Breast epithelium (tissue), 4 donors: ENCODE results near the gene LAMA3. TPM values are rescaled to one million over a fixed set of nuclear protein-coding genes. Genes with fewer than 3 reads are reported as not detected.

Experiments used
- DNase-seq, 2 donors: peaks; one replicate each; pipeline ENCODE4 v3.0.0-alpha.2; 2019; ENCODE audit warnings: low spot score in 2 of 2
- H3K27ac ChIP-seq, 2 donors: fragments of 200-600 bp; sonication (generic) in 1 of 2; one replicate each; pipeline ENCODE4 v1.5.1; 2016 to 2019; ENCODE audit warnings: mild to moderate bottlenecking in 1 of 2
- H3K27me3 ChIP-seq, 2 donors: fragments of 200-600 bp; sonication (generic) in 1 of 2; one replicate each; pipeline versions ENCODE4 v1.5.1 to v1.6.0; 2017 to 2019; ENCODE audit warnings: control low read depth in 1 of 2, mild to moderate bottlenecking in 1 of 2
- H3K36me3 ChIP-seq: fragments of 200-600 bp; one replicate; pipeline ENCODE4 v1.5.1; 2019
- H3K4me1 ChIP-seq, 2 donors: fragments of 200-600 bp; sonication (generic); one replicate each; pipeline ENCODE4 v1.5.1; 2016 to 2019; ENCODE audit warnings: control low read depth in 1 of 2
- H3K4me3 ChIP-seq, 3 donors: fragments of 200-600 bp; sonication (generic); 1 replicate in 2 of 3; 2 replicates in 1 of 3; pipeline ENCODE4 v1.5.1; 2016 to 2019; ENCODE audit warnings: mild to moderate bottlenecking in 3 of 3, moderate library complexity in 2 of 3
- H3K9me3 ChIP-seq, 2 donors: fragments of 200-600 bp; sonication (generic) in 1 of 2; one replicate each; pipeline ENCODE4 v1.5.1; 2016 to 2019; ENCODE audit warnings: control low read depth in 1 of 2
- CTCF ChIP-seq, 3 donors: fragments of 450-650 bp; IDR thresholded peaks; one replicate each; pipeline ENCODE4 v1.5.1; 2016 to 2017; ENCODE audit warnings: antibody characterized with exemption in 3 of 3, mild to moderate bottlenecking in 3 of 3, moderate library complexity in 3 of 3
- POLR2A ChIP-seq: fragments of 450-650 bp; IDR thresholded peaks from one replicate; pipeline ENCODE4 v1.6.1; 2016; ENCODE audit warnings: antibody characterized with exemption, mild to moderate bottlenecking, moderate library complexity
- POLR2AphosphoS5 ChIP-seq, 3 donors: sonication (generic); formaldehyde crosslinking; IDR thresholded peaks; one replicate each; pipeline ENCODE4 v1.6.1; 2017; ENCODE audit warnings: antibody characterized with exemption in 3 of 3
- intact Hi-C: fragments of 100-400 bp; cut with DNase I; formaldehyde crosslinking; loops from one replicate; pipeline ENCODE4 v1.15.1; 2023; ENCODE audit warnings: low total_unique reads
- total RNA-seq, 3 donors: library from RNA; depleted of rRNA; stranded (reverse); fragments of >200 nt; gene quantifications; one replicate each; pipeline ENCODE4 v1.1.0, GENCODE V29; 2016

Gene LAMA3
- total RNA-seq, 3 donors from 2014 or later = 43.4 to 173 (median 127) TPM

- peak overlapping the region; percentile 79 to 94 for H3K27ac ChIP-seq
- H3K4me3 ChIP-seq = no peak overlapping the region
- intact Hi-C loops = no loop called here
- H3K9me3 ChIP-seq = no peaks in the 10 kb centered on the region
- H3K27me3 ChIP-seq = no peaks in the 10 kb centered on the region
- no peak for DNase-seq
- no peaks in the 10 kb centered on the region for H3K4me1 ChIP-seq
- no peaks in the 10 kb centered on the region for H3K36me3 ChIP-seq
- no peak for TF ChIP-seq POLR2AphosphoS5 (IDR thresholded peaks at IDR 0.05)
- no peak for TF ChIP-seq CTCF (IDR thresholded peaks at IDR 0.05)
- TF ChIP-seq POLR2A = no peak
These were observed 192.5 kb downstream of the LAMA3 start for GRCh38 chr18:23881778-23882177.

- peak overlapping the region; percentile 79 to 94 for H3K27ac ChIP-seq
- intact Hi-C loops = no loop called here
- DNase-seq = no peak
These were observed 193.5 kb downstream of the LAMA3 start for GRCh38 chr18:23882616-23883276.

GRCh38 chr18:23883277-23883790, 194.1 kb downstream of the LAMA3 start:
- TF ChIP-seq CTCF (IDR thresholded peaks at IDR 0.05) (no peak), POLR2AphosphoS5 (IDR thresholded peaks at IDR 0.05) (peak; percentile 12 to 40 (median 13)), POLR2A (no peak)
- no peaks in the 10 kb centered on the region for H3K36me3 ChIP-seq
- H3K4me3 ChIP-seq = no peak overlapping the region
- H3K27ac ChIP-seq = peak overlapping the region; percentile 79 to 94
- DNase-seq = peak in 1 of 2 donors; percentile 84
- H3K9me3 ChIP-seq = no peaks in the 10 kb centered on the region
- no peaks in the 10 kb centered on the region for H3K27me3 ChIP-seq
- intact Hi-C loops = no loop called here
- no peaks in the 10 kb centered on the region for H3K4me1 ChIP-seq

More at GRCh38 chr18:23882616-23883276, 193.5 kb downstream of the LAMA3 start:
- Histone ChIP-seq H3K36me3 (no peaks in the 10 kb centered on the region), H3K27me3 (no peaks in the 10 kb centered on the region), H3K4me1 (no peaks in the 10 kb centered on the region), H3K9me3 (no peaks in the 10 kb centered on the region), H3K4me3 (no peak overlapping the region)
- TF ChIP-seq CTCF (IDR thresholded peaks at IDR 0.05) = no peak
- no peak for TF ChIP-seq POLR2AphosphoS5 (IDR thresholded peaks at IDR 0.05)
- no peak for TF ChIP-seq POLR2A

- TF ChIP-seq POLR2AphosphoS5 (IDR thresholded peaks at IDR 0.05) (peak in 1 of 3 donors; percentile 37), CTCF (IDR thresholded peaks at IDR 0.05) (no peak)
- DNase-seq = peak in 1 of 2 donors; percentile 67
- Histone ChIP-seq H3K4me3 (peak overlapping the region; percentile 20 to 40 (median 25)), H3K4me1 (no peaks in the 10 kb centered on the region), H3K27me3 (no peaks in the 10 kb centered on the region), H3K27ac (peak overlapping the region; percentile 79 to 94), H3K36me3 (no peaks in the 10 kb centered on the region), H3K9me3 (no peaks in the 10 kb centered on the region)
- intact Hi-C loops = no loop called here
These were observed 195.6 kb downstream of the LAMA3 start for GRCh38 chr18:23884681-23885375.

GRCh38 chr18:23885750-23886149, 196.5 kb downstream of the LAMA3 start:
- Histone ChIP-seq H3K4me3 (no peak overlapping the region), H3K9me3 (no peaks in the 10 kb centered on the region), H3K36me3 (no peaks in the 10 kb centered on the region), H3K4me1 (no peaks in the 10 kb centered on the region), H3K27ac (peak overlapping the region in 1 of 2 donors; percentile 79), H3K27me3 (no peaks in the 10 kb centered on the region)
- TF ChIP-seq POLR2A (no peak), POLR2AphosphoS5 (IDR thresholded peaks at IDR 0.05) (no peak), CTCF (IDR thresholded peaks at IDR 0.05) (no peak)
- intact Hi-C loops = no loop called here
- no peak for DNase-seq
